ENCODE measurements around the gene SPOCD1. TPM values are rescaled to one million over a fixed set of nuclear protein-coding genes. Genes with fewer than 3 reads are reported as not detected.
A peak's percentile ranks its signal among the peaks of the same experiment; 100 is the strongest.

SPOCD1 gene
- polyA plus RNA-seq, 1 of the 3 experiments (the other 2 are of a cell fraction), result 10.7 TPM

DNA sequence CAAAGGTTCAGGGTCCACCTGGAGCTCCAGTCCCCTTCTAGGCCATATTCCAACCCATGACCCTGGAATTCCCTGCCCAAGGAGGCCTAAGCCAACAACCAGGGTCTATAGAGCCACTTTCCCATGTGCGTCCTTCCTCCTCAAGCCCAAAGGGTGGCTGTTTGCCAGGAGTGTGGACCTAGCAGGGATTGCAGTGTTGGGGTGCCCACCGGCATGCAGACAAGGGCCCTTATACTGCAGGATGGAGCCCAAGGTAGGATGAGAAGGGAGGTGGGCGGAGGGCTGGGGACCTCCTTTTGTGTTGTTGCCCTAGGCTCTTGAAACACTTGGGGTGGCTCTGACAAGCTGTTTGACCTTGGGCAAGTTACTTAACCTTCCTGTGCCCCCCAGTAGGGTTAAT is 32.0 kb downstream of the SPOCD1 start:
- no peak for DNase-seq
- Histone ChIP-seq H3K4me2 (no peak overlapping the region), H3K9me2 (no peaks in the 10 kb centered on the region), H2AFZ (ENCODE audit: low read depth) (no peak overlapping the region), H3F3A (replicated peaks; ENCODE audit: insufficient read depth) (peaks cover 8% of the 10 kb centered on the region), H3K79me2 (ENCODE audit: insufficient read depth) (no peaks in the 10 kb centered on the region), H3K4me1 (ENCODE audit: control insufficient read depth in 1 of 2, insufficient read depth in 2 of 2, low read depth in 1 of 2, low read length in 1 of 2) (peaks cover 21 to 88% of the 10 kb centered on the region in 2 experiments), H3K9ac (no peak overlapping the region), H4K20me1 (ENCODE audit: insufficient read depth) (no peaks in the 10 kb centered on the region), H3K27ac (ENCODE audit: low read depth in 2 of 2, low read length in 1 of 2) (peak overlapping the region in 1 of 2 experiments; percentile 97; a peak in 2 of 4 replicates), H3K27me3 (ENCODE audit: insufficient read depth) (no peaks in the 10 kb centered on the region), H3K36me3 (replicated peaks in 1 of 2; ENCODE audit: control insufficient read depth in 1 of 2, insufficient read depth in 2 of 2, low read length in 1 of 2) (no peaks in the 10 kb centered on the region), H3K9me3 (no peaks in the 10 kb centered on the region), H3K4me3 (ENCODE audit: low read depth in 2 of 2, low read length in 1 of 2) (no peak overlapping the region)
- ChIA-PET CTCF (interaction anchor here (1.2 to 21.1 kb wide), 9 partner anchors 8 to 180 kb away, joined by 3 to 707 read pairs (median 5); partner anchors contain the start of genes ADGRB2, COL16A1 and PTP4A2), POLR2A (interaction anchor here (1.9 to 6.6 kb wide), 4 partner anchors 8 to 82 kb away, joined by 6 to 67 read pairs (median 34); partner anchors contain the start of gene ADGRB2)
- WGBS (ENCODE audit: low lambda C conversion rate), result 96% methylated on average over 3 of the region's 3 CpGs
- TF ChIP-seq MAX (IDR thresholded peaks at IDR 0.05; ENCODE audit: low read depth) (no peak), RAD21 (IDR thresholded peaks at IDR 0.05; ENCODE audit: low read length) (no peak), PBX3 (IDR thresholded peaks at IDR 0.05) (no peak), TEAD4 (IDR thresholded peaks at IDR 0.05; ENCODE audit: borderline replicate concordance, insufficient read depth) (no peak), NFIC (IDR thresholded peaks at IDR 0.05; ENCODE audit: borderline replicate concordance) (no peak), FOSL2 (IDR thresholded peaks at IDR 0.05; ENCODE audit: borderline replicate concordance, low read depth) (no peak), EZH2phosphoT487 (IDR thresholded peaks at IDR 0.05; ENCODE audit: borderline replicate concordance, low read depth) (no peak), JUND (IDR thresholded peaks at IDR 0.05) (no peak), MEF2A (IDR thresholded peaks at IDR 0.05; ENCODE audit: borderline replicate concordance, low read depth) (no peak), SMC3 (IDR thresholded peaks at IDR 0.05; ENCODE audit: low read depth, low read length) (no peak), ZBTB33 (IDR thresholded peaks at IDR 0.05; ENCODE audit: borderline replicate concordance, low read depth) (no peak), POLR2AphosphoS5 (IDR thresholded peaks at IDR 0.05; ENCODE audit: low read depth, low read length) (no peak), RFX5 (IDR thresholded peaks at IDR 0.05; ENCODE audit: low read length) (no peak)
- TF ChIP-seq, protein P1, sequence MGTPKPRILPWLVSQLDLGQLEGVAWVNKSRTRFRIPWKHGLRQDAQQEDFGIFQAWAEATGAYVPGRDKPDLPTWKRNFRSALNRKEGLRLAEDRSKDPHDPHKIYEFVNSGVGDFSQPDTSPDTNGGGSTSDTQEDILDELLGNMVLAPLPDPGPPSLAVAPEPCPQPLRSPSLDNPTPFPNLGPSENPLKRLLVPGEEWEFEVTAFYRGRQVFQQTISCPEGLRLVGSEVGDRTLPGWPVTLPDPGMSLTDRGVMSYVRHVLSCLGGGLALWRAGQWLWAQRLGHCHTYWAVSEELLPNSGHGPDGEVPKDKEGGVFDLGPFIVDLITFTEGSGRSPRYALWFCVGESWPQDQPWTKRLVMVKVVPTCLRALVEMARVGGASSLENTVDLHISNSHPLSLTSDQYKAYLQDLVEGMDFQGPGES (IDR thresholded peaks at IDR 0.05; ENCODE audit: low read depth, low read length), result no peak

All from SK-N-SH (cell line).